GM06990 (cell line): ENCODE measurements around the gene LITAF.

ENCODE experiments used
- DNase-seq: peaks from one replicate; pipeline ENCODE4 v3.0.0-alpha.2; 2011; ENCODE audit not compliant: insufficient read length; ENCODE audit errors: extremely low read depth
- H3K27me3 ChIP-seq: replicated peaks from 2 replicates; pipeline ENCODE4 v1.6.0; 2011; ENCODE audit warnings: low read length; ENCODE audit not compliant: control insufficient read depth, insufficient read depth
- H3K36me3 ChIP-seq: 2 replicates; pipeline ENCODE4 v1.5.1; 2011; ENCODE audit warnings: low read length; ENCODE audit not compliant: control insufficient read depth, insufficient read depth
- H3K4me3 ChIP-seq: replicated peaks from 2 replicates; pipeline ENCODE4 v1.5.1; 2011; ENCODE audit warnings: low read depth, mild to moderate bottlenecking, control low read depth, low read length
- TF ChIP-seq, protein P1 (sequence below): IDR thresholded peaks from 2 replicates; pipeline ENCODE4 v1.5.1; 2011; ENCODE audit warnings: low read length, control low read depth, mild to moderate bottlenecking, inconsistent platforms; ENCODE audit not compliant: insufficient read depth, poor library complexity, severe bottlenecking

Gene LITAF

DNA sequence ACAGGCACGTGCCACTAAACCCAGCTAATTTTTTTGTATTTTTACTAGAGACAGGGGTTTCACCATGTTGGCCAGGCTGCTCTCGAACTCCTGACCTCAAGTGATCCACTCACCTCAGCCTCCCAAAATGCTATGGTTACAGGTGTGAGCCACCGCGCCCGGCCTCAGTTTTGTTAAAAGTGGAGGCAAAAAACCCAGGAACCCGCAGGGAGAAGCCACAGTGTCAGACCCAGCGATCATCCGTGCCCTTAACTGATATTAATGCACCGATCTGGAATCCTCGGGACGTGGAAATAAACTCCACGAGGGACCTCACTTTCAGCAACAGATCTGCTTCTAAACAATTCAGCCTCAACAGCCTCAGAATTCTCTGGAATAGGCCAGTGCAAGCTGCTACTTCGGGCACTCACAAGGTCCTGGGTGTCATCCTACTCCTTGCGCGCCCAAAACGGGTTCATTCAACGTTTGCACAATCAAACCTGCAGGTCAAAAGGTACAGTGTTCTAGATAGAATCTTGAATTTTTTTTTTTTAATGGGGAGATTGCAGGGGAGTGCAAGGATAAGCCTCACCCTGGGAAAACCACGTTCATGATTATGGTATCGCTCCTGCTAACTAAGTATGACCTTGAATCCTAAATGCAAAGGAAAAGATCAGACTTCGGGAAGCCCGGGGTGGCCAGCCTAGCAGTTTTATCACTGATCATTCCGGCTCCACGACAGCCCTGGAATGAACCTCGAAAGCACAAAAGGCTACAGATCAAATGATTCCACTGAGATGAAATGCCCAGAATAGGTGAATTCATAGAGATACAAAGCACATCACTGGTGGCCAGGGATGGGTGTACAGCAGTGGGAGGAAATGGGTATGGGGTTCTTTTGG lies 22.4 kb downstream of the LITAF start:
- no peak for DNase-seq
- TF ChIP-seq, protein P1, sequence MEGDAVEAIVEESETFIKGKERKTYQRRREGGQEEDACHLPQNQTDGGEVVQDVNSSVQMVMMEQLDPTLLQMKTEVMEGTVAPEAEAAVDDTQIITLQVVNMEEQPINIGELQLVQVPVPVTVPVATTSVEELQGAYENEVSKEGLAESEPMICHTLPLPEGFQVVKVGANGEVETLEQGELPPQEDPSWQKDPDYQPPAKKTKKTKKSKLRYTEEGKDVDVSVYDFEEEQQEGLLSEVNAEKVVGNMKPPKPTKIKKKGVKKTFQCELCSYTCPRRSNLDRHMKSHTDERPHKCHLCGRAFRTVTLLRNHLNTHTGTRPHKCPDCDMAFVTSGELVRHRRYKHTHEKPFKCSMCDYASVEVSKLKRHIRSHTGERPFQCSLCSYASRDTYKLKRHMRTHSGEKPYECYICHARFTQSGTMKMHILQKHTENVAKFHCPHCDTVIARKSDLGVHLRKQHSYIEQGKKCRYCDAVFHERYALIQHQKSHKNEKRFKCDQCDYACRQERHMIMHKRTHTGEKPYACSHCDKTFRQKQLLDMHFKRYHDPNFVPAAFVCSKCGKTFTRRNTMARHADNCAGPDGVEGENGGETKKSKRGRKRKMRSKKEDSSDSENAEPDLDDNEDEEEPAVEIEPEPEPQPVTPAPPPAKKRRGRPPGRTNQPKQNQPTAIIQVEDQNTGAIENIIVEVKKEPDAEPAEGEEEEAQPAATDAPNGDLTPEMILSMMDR = no peak
- Histone ChIP-seq H3K4me3 (no peak overlapping the region), H3K36me3 (peaks cover 13% of the 10 kb centered on the region), H3K27me3 (no peaks in the 10 kb centered on the region)

- DNase-seq = no peak
- no peaks in the 10 kb centered on the region for H3K27me3 ChIP-seq
- TF ChIP-seq, protein P1 = no peak
- H3K36me3 ChIP-seq = peaks cover 10% of the 10 kb centered on the region
- H3K4me3 ChIP-seq = no peak overlapping the region
Measured at GRCh38 chr16:11563493-11564040, 23.2 kb downstream of the LITAF start.

- TF ChIP-seq, protein P1 = no peak
- Histone ChIP-seq H3K4me3 (no peak overlapping the region), H3K36me3 (peaks cover 12% of the 10 kb centered on the region), H3K27me3 (no peaks in the 10 kb centered on the region)
- no peak for DNase-seq
Measured at GRCh38 chr16:11562941-11563340, 23.8 kb downstream of the LITAF start.

GRCh38 chr16:11562411-11562810 lies 24.3 kb downstream of the LITAF start:
- Histone ChIP-seq H3K36me3 (peaks cover 13% of the 10 kb centered on the region), H3K4me3 (no peak overlapping the region), H3K27me3 (no peaks in the 10 kb centered on the region)
- TF ChIP-seq, protein P1 = no peak
- DNase-seq = no peak

- no peak for DNase-seq
- Histone ChIP-seq H3K36me3 (peaks cover 13% of the 10 kb centered on the region), H3K4me3 (no peak overlapping the region), H3K27me3 (no peaks in the 10 kb centered on the region)
- TF ChIP-seq, protein P1 = no peak
Measured at GRCh38 chr16:11561856-11562255, 24.9 kb downstream of the LITAF start.

GRCh38 chr16:11561454-11561805 lies 25.3 kb downstream of the LITAF start:
- TF ChIP-seq, protein P1 = no peak
- no peak for DNase-seq
- H3K36me3 ChIP-seq = peaks cover 10% of the 10 kb centered on the region
- no peak overlapping the region for H3K4me3 ChIP-seq
- H3K27me3 ChIP-seq = no peaks in the 10 kb centered on the region
